ENCODE results near the gene IGF2BP2.
"Not testable (repeated sequence)": the region's sequence is repeated elsewhere in the genome, so short reads cannot be mapped to it uniquely, and the experiment has no call there.

The IGF2BP2 gene

DNA sequence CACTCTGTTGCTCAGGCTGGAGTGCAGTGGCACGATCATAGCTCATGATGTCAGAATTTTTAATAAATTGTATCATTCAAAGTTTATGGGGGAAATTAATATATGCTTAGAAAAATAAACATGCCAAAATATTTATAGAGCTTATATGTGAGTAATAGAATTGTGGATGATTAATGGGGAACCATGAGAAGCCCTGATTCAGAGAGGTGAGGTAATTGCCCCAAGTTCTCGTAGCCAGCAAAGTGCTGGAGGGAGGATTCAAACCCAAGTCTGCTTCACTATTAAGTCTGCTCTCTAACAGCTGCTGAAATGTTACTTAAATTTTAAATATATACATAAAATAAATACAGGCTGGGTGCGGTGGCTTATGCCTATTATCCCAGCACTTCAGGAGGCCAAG lies 26.2 kb upstream of the IGF2BP2 start:
- TF ChIP-seq, protein P1, sequence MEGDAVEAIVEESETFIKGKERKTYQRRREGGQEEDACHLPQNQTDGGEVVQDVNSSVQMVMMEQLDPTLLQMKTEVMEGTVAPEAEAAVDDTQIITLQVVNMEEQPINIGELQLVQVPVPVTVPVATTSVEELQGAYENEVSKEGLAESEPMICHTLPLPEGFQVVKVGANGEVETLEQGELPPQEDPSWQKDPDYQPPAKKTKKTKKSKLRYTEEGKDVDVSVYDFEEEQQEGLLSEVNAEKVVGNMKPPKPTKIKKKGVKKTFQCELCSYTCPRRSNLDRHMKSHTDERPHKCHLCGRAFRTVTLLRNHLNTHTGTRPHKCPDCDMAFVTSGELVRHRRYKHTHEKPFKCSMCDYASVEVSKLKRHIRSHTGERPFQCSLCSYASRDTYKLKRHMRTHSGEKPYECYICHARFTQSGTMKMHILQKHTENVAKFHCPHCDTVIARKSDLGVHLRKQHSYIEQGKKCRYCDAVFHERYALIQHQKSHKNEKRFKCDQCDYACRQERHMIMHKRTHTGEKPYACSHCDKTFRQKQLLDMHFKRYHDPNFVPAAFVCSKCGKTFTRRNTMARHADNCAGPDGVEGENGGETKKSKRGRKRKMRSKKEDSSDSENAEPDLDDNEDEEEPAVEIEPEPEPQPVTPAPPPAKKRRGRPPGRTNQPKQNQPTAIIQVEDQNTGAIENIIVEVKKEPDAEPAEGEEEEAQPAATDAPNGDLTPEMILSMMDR (conservative IDR thresholded peaks at IDR 0.05), result no peak
- TF ChIP-seq ZFX (IDR thresholded peaks at IDR 0.05), result no peak
- no peak overlapping the region for H3K27ac ChIP-seq

DNA sequence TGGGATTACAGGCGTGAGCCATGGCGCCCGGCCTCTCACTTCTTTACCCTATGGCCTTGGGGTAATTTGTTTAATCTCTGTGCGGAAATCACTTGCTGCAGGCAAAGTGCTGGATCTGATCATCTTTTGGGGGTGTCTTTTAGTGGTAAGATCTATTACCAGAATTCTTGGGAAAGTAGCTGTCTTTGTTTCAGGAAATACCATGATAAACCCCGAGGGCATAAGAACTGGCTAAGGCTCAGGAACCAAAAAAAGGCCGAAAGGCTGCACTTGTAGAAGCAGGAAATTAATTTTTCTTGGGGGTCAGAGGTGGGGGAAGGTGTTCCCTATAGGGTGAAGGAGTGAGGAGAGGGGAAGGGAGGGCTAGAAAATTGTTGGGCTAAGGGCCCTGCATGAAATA lies 22.7 kb upstream of the IGF2BP2 start:
- H3K27ac ChIP-seq, result no peak overlapping the region

GRCh38 chr3:185846037-185846436 lies 21.2 kb upstream of the IGF2BP2 start:
- H3K27ac ChIP-seq, result no peak overlapping the region

More for the DNA sequence above, 22.7 kb upstream of the IGF2BP2 start:
- TF ChIP-seq, protein P1 (conservative IDR thresholded peaks at IDR 0.05), result no peak
- TF ChIP-seq ZFX (IDR thresholded peaks at IDR 0.05), result no peak

DNA sequence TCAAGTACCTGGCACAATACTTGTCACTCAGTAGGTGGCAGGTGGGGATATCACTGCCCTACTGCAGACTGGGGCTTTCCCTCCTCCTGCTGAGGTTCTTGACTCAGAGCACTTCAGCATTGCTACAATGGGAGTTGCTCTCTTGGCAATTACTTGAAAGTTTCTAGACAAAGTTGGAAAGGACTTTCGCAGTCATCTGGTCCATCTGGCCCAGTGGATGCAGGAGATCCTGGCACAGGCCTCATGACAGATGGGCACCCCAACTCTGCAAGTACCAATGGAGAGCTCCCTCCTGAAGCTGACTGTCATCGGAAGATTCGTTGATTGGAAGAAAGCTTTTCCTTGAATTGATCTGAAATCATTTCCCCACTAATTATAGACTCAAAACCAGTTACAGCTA lies 19.2 kb upstream of the IGF2BP2 start:
- H3K27ac ChIP-seq, result no peak overlapping the region
- TF ChIP-seq, protein P1 (conservative IDR thresholded peaks at IDR 0.05), result no peak
- TF ChIP-seq ZFX (IDR thresholded peaks at IDR 0.05), result no peak

More at GRCh38 chr3:185846037-185846436, 21.2 kb upstream of the IGF2BP2 start:
- TF ChIP-seq, protein P1 (conservative IDR thresholded peaks at IDR 0.05), result no peak
- no peak for TF ChIP-seq ZFX (IDR thresholded peaks at IDR 0.05)

- TF ChIP-seq, protein P1 (conservative IDR thresholded peaks at IDR 0.05), result no peak
- TF ChIP-seq ZFX (IDR thresholded peaks at IDR 0.05), result no peak
- H3K27ac ChIP-seq, result no peak overlapping the region
Measured at GRCh38 chr3:185843635-185844034, 18.8 kb upstream of the IGF2BP2 start.

- TF ChIP-seq ZFX (IDR thresholded peaks at IDR 0.05), result no peak
- TF ChIP-seq, protein P1 (conservative IDR thresholded peaks at IDR 0.05), result no peak
- H3K27ac ChIP-seq, result no peak overlapping the region
Measured at GRCh38 chr3:185843126-185843525, 18.3 kb upstream of the IGF2BP2 start.

- TF ChIP-seq, protein P1 (conservative IDR thresholded peaks at IDR 0.05), result no peak
- TF ChIP-seq ZFX (IDR thresholded peaks at IDR 0.05), result no peak
Measured at GRCh38 chr3:185842241-185842640, 17.4 kb upstream of the IGF2BP2 start.

GRCh38 chr3:185838417-185838989 lies 13.7 kb upstream of the IGF2BP2 start:
- not testable (repeated sequence) for H3K27ac ChIP-seq

More at GRCh38 chr3:185842241-185842640, 17.4 kb upstream of the IGF2BP2 start:
- H3K27ac ChIP-seq, result no peak overlapping the region
